T1000 (cell line): Measurements from ENCODE around the gene CNOT10.

Experiments used
- DNase-seq: peaks from one replicate; lab custom pipeline; 2025; ENCODE audit warnings: mixed read lengths; lab: John Stamatoyannopoulos, UW

Gene CNOT10

DNA sequence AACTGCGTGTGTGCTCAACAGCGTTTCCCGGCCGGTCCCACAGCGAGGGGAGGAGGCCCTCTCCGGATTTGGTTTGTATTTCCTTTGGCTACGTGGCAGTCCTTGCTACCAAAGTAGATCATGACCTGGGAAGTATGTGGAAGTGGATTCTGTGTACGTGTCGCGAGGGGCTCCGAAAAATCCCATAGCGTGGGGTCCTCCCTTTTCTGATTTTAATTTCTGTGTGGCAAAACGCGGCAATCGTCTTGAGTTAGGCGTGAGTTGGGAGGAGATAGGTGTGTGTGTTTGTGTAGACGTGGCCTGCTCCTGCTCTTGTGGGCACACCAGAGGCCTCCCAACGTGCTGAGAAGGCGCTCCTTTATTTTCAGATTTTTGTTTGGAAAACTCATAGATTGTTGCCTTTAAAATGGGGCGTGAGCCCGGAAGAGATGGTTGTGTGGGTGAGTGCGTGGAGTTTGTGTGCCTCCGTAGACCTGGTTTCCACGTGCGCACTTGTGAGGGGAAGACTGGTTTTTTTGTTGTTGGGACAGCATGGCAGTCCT is 134.1 kb downstream of the CNOT10 start:
- DNase-seq: no peak

GRCh38 chr3:32819551-32820348 is 134.8 kb downstream of the CNOT10 start:
- DNase-seq: no peak

GRCh38 chr3:32820430-32820829 is 135.4 kb downstream of the CNOT10 start:
- DNase-seq: no peak

DNA sequence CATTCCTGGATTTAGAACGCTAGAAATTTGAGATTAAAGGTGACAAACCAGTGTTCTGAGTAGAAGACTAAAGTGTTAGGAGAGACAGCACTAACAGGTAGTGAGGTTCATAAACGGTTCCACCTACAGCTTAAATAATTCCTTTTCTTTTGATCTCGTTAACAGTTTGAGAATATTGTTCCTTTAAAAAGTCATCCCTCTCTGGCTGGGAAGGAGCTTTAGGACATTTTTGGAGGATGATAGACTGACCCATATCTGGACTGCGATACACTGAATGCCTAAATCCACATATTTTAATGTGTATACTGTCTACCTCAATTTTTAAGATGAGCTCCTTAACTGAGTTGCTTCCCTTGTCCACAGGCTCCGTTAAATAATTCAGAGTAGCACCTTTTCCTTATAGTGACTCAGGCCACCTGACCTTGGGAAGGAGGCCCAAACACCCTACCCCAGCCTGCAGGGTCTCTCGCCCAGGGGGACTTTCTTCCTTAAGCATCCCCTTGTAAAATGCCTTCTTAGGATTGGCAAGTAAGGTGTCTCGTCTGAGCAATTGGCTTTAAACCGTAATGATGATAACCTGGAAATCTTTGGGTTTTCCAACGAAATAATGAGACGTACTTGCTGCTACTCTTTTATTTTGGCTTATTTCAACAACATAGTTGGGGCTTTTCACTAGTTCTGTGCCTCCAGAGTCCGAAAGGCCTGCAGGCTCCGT is 136.1 kb downstream of the CNOT10 start:
- no peak for DNase-seq

DNA sequence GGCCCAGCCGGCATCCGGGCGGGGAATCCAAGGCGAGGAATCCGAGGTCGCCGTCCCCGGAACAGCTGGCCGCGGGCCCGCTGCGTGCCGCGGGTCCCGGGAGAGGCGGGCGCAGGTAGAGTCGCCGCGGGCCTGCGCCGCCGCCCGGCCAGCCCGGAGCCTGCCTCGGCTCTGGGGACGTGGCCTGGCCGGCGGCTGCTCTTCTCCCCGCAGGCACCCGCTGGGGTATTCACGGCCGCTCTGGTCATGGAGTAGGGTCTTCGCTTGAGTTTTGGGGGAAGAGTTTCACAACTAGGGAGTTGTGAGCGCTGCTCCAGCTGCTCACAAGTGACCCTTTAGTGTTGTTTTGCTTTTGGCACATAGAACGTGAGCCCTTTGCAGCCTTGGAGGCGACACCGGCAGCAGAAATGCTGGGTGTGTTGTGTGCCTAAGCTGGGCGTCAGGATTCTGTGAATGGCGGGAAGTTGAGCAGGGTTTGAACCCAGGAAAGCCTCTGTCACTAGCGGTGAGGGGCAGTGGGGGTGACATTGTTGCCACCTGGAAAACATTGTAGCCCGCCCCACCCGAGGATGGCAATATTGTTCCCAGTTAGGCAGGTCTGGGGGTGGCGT is 136.8 kb downstream of the CNOT10 start:
- no peak for DNase-seq

DNA sequence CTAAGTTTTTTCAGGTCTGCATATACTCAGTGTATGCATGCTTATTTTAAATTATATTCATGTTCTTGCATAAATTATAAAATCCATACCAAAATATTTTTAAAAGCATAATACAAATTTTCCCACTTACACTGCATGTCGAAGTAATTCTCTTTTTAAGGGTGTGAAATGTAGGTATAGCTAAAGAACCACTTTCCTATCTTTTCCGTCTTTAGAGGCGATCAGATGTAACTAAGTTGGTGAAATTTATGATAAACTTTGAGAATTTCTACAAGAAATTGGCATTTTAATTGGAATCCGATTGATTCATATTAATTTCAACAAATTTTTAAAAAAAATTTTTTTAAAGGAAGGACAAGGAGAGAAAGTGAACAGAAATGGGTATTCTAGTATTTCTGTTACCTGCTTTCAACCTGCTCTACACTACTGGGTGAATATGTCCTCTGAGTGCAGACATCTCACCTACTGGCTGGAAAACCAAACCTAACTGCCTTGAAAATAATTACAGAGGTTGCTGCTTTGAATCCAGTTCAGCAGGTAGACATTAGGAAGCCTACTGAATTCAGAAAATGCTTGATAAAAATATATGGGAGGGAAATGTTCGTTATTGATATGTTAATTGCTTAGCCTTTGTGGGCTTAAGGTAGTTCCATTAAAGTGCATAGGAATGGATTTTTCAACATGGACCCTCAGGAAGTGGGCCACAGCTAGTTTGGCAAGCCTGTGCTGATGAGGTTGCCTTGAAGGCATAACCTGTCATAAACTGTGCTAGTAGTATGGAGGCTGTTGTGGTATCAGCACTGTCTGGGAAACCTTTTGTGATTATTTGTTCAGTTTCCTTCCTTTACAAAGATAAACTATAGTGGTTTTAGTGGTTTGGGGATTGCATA is 137.9 kb downstream of the CNOT10 start:
- DNase-seq: no peak
